Measurements from ENCODE around the gene SGCA. TPM values are rescaled to one million over a fixed set of nuclear protein-coding genes. Genes with fewer than 3 reads are reported as not detected.

SGCA gene
- total and polyA plus RNA-seq, 2 of the 13 experiments (the other 11 are each of a cell fraction or from before 2014, with no cell fraction given), result not detected

- DNase-seq (ENCODE audit: low spot score), result no peak
- no peak overlapping the region for H3K4me2 ChIP-seq (ENCODE audit: low read depth, low read length)
- POLR2A ChIA-PET, result no interaction called here
- in situ Hi-C loops (cut with HindIII; ENCODE audit: extremely low pct_ligation_motif_present, low pct_unique_long_range_greater_than_20kb), result no loop called here
- BruUV-seq (replicated peaks), result no TSS peak
- no peak overlapping the region for H2AFZ ChIP-seq (ENCODE audit: low read length)
- H3K27me3 ChIP-seq (ENCODE audit: control insufficient read depth in 1 of 2, insufficient read depth in 2 of 2, low read length in 2 of 2), result peaks cover 22 to 100% of the 10 kb centered on the region in 2 experiments
- TF ChIP-seq NR3C1 (CRISPR knock-in tag; IDR thresholded peaks at IDR 0.05), result no peak
- no peak for TF ChIP-seq KLF9 (CRISPR knock-in tag; IDR thresholded peaks at IDR 0.05; ENCODE audit: low read depth)
- TF ChIP-seq TFDP1 (CRISPR knock-in tag; IDR thresholded peaks at IDR 0.05; ENCODE audit: borderline replicate concordance), result no peak
- no peak for TF ChIP-seq ZNF713 (CRISPR knock-in tag; IDR thresholded peaks at IDR 0.05)
- TF ChIP-seq ZNF276 (CRISPR knock-in tag; IDR thresholded peaks at IDR 0.05; ENCODE audit: low read depth), result no peak
- TF ChIP-seq HMGA1 (CRISPR knock-in tag; conservative IDR thresholded peaks at IDR 0.05), result no peak
- TF ChIP-seq ZHX1 (CRISPR knock-in tag; IDR thresholded peaks at IDR 0.05; ENCODE audit: low read depth), result no peak
- TF ChIP-seq TIGD3 (CRISPR knock-in tag; IDR thresholded peaks at IDR 0.05; ENCODE audit: borderline replicate concordance), result no peak
- TF ChIP-seq PLRG1 (conservative IDR thresholded peaks at IDR 0.05), result no peak
- no peak for TF ChIP-seq ZNF576 (CRISPR knock-in tag; IDR thresholded peaks at IDR 0.05)
- no peak for TF ChIP-seq MZF1 (CRISPR knock-in tag; IDR thresholded peaks at IDR 0.05; ENCODE audit: borderline replicate concordance)
- no peak for TF ChIP-seq XRCC5 (optimal IDR thresholded peaks at IDR 0.05; ENCODE audit: low read length)
- TF ChIP-seq STAT5B (CRISPR knock-in tag; IDR thresholded peaks at IDR 0.05), result no peak
- TF ChIP-seq RARG (CRISPR knock-in tag; IDR thresholded peaks at IDR 0.05; ENCODE audit: low read depth), result no peak
- no peak overlapping the region for H3K4me3 ChIP-seq (replicated peaks in 1 of 3; ENCODE audit: insufficient read depth in 1 of 3, low read depth in 2 of 3, low read length in 3 of 3)
- WGBS (ENCODE audit: low lambda C conversion rate), result 27% methylated on average over 14 of the region's 16 CpGs
- no peaks in the 10 kb centered on the region for H3K9me3 ChIP-seq (ENCODE audit: low read length)
- no peaks in the 10 kb centered on the region for H3K36me3 ChIP-seq (replicated peaks in 1 of 2; ENCODE audit: control insufficient read depth in 1 of 2, insufficient read depth in 2 of 2, low read length in 2 of 2)
- H3K9ac ChIP-seq (ENCODE audit: insufficient read depth, low read depth, low read length), result no peak overlapping the region
- no peak overlapping the region for H3K27ac ChIP-seq (ENCODE audit: extremely low read length, insufficient read depth, low read length)
- CTCF ChIA-PET (ENCODE audit: low intra/inter-chr PET ratio, low total read pairs), result no interaction called here
- no peaks in the 10 kb centered on the region for H4K20me1 ChIP-seq (ENCODE audit: insufficient read depth, low read length)
- H3K4me1 ChIP-seq (ENCODE audit: insufficient read depth, low read length), result no peaks in the 10 kb centered on the region
- no peak for ATAC-seq
- no peak for FAIRE-seq
- intact Hi-C loops (cut with micrococcal nuclease; ENCODE audit: unreplicated experiment), result no loop called here
- no peaks in the 10 kb centered on the region for H3K79me2 ChIP-seq (ENCODE audit: insufficient read depth, low read length)
Observed at GRCh38 chr17:50192618-50193291, 26.9 kb downstream of the SGCA start.
